ENCODE measurements around the gene RASA4. TPM values are rescaled to one million over a fixed set of nuclear protein-coding genes. Genes with fewer than 3 reads are reported as not detected.
"Not testable (repeated sequence)": the region's sequence is repeated elsewhere in the genome, so short reads cannot be mapped to it uniquely, and the experiment has no call there.

RASA4 gene
- total RNA-seq, 2 donors from 2014 or later = 42.8 to 82.3 TPM

DNA sequence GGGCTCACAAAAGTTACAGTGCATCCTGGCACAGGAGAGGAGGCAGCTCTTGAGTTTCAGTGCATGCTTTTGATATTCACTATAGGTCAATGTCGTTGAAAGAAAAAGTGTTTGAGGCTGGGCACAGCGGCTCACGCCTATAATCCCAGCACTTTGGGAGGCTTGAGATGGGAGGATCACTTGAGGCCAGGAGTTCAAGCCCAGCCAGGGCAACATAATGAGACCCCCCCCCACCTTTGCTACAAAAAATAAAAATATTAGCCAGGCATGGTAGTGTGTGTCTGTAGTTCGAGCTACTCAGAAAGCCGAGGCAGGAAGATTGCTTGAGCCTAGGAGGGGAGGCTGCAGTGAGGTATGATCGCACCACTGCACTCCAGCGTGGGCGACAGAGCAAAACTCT lies 1.6 kb upstream of the RASA4 start:
- not testable (repeated sequence) for H3K27me3 ChIP-seq (replicated peaks; ENCODE audit: insufficient read depth); H3K4me1 ChIP-seq (ENCODE audit: control insufficient read depth in 1 of 2, low read depth in 2 of 2); ATAC-seq (ENCODE audit: insufficient number of reproducible peaks, low FRiP score, low read depth); DNase-seq (ENCODE audit: low spot score); H3K36me3 ChIP-seq; H3K4me3 ChIP-seq; H3K9me3 ChIP-seq; H3K27ac ChIP-seq

DNA sequence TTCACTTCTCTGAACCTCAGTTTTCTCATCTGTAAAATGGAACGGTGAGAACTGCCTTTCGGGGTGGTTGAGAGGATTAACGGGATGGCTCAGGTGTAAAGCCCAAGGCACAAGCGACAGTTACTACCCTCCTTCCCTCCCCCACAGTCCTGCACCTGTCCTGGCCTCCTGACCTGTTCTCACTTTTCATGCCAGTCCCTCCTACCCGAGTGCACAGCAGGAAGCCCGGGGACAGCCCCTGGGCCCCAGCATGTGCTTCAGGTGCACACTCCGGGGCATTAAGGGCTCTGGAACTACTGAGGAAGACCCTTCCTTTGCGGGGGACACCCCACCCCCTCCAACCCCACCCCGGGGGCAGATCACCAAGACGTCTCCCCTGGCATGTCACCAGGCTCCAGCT lies 626 bp downstream of the RASA4 start:
- not testable (repeated sequence) for DNase-seq (ENCODE audit: low spot score)

DNA sequence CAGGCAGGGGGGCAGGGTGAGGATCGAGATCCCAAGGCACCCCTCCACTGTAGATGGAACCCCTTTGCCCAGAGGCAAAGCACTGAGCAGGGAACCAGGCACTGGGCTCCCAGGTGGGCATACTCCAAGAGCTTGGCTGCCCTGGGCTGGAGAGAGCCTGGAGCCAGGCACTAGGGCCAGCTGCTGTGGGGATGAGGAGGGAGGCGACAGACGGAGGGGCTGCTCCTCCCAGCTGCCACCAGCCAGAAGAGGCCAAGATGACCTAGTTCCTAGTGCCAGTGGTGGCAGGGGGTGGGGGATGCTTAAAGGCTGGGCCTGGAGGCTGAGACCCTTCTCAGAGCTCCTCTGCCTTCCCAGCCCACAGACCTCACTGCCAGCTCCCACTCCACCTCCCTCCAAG lies 1.7 kb downstream of the RASA4 start:
- not testable (repeated sequence) for H3K4me1 ChIP-seq (ENCODE audit: control insufficient read depth in 1 of 2, low read depth in 2 of 2); H3K4me3 ChIP-seq; H3K9me3 ChIP-seq; H3K27me3 ChIP-seq (replicated peaks; ENCODE audit: insufficient read depth); ATAC-seq (ENCODE audit: insufficient number of reproducible peaks, low FRiP score, low read depth); H3K27ac ChIP-seq; H3K36me3 ChIP-seq; DNase-seq (ENCODE audit: low spot score)

More for the DNA sequence above, 626 bp downstream of the RASA4 start:
- H3K27me3 ChIP-seq (replicated peaks; ENCODE audit: insufficient read depth); H3K4me1 ChIP-seq (ENCODE audit: control insufficient read depth in 1 of 2, low read depth in 2 of 2); H3K36me3 ChIP-seq; ATAC-seq (ENCODE audit: insufficient number of reproducible peaks, low FRiP score, low read depth); H3K9me3 ChIP-seq; H3K27ac ChIP-seq; H3K4me3 ChIP-seq: not testable (repeated sequence)

DNA sequence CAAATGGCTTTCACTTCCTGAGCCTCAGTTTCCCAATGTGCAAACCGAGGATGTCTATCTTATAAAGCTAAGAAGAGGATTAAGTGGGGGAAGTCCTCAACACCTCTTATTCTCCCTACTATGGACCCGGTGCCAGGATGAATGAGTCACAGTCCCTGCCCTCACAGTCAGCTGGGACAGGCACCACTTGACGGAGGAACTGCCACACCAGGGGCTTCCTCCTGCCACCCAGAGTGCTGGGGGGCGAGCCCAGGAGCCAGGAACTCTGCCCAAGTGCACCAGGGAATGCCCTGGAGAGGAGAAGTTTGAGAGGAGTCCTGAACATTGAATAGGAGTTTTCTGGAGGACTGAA lies 2.2 kb downstream of the RASA4 start:
- not testable (repeated sequence) for H3K36me3 ChIP-seq; H3K9me3 ChIP-seq; H3K4me1 ChIP-seq (ENCODE audit: control insufficient read depth in 1 of 2, low read depth in 2 of 2); H3K27me3 ChIP-seq (replicated peaks; ENCODE audit: insufficient read depth); DNase-seq (ENCODE audit: low spot score); H3K4me3 ChIP-seq; H3K27ac ChIP-seq
- ATAC-seq (ENCODE audit: insufficient number of reproducible peaks, low FRiP score, low read depth) = peak; percentile 29

DNA sequence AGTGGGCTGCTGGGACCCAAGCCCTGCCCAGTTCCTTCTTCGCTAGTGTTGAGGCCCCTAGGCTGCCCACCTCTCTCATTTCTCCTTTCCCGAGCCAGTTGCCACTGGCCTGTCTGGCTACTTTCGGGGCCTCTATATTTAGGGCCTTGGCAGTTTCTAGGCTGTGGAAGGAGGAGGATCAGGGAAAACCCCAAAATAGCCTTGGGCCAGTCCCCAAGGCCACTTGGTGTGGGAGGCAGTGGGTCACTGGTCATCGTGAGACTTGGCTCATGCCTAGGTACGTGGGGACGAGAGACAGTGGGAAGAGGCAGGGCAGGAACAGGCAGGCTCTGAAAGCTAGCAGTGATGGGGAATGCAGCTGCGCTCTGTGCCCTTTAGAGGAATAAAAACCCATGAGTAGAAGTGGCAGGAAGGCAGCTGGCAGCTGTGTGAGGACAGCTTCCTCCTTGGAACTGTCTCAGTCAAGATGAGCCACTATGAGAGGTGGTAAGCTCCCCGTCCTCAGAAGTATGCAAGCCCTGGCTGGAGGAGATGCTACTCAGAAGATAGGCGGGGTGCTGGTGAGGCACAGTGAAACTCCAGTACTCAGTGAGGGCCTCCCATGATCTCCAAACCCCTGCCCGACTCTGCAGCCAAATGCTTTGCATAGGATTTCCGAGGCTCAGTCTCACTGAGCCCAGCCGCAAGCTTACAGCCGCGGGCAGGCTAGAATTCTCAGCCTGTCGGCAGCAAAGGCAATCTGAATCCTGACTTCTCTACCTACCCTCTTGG lies 2.8 kb downstream of the RASA4 start:
- ATAC-seq (ENCODE audit: insufficient number of reproducible peaks, low FRiP score, low read depth); H3K9me3 ChIP-seq; H3K4me1 ChIP-seq (ENCODE audit: control insufficient read depth in 1 of 2, low read depth in 2 of 2); DNase-seq (ENCODE audit: low spot score); H3K36me3 ChIP-seq; H3K27me3 ChIP-seq (replicated peaks; ENCODE audit: insufficient read depth); H3K4me3 ChIP-seq: not testable (repeated sequence)
- peak overlapping the region in 1 of 2 donors; percentile 47 for H3K27ac ChIP-seq

DNA sequence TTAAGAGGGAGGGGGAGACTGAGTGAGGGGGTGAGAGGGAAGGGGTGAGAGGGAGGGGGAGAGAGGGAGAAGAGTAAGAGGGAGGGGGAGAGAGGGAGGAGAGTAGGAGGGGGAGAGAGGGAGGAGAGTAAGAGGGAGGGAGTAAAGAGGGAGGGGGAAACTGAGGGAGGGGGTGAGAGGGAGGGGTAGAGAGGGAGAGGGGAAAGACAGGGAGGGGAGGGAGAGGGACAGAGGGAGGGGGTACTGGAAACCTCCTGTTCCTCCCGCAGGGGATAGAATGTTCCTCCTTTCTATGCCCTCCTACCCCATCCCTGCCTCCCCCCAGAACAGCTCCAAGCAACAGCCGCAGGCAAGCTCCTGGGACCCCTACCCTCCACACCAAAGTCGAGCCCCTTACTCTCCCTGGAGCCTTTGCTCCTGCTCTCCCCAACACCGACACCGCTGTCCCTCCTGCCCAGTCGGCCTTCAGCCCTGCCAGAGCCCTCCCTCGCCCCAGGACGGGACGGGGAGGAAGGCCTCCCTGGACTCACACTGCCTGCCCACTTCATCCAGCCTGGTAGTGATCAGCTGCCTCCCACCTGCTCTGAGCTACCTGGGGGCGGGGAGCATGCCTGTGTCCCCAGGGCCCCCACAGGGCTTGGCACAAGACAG lies 4.8 kb downstream of the RASA4 start:
- H3K4me1 ChIP-seq (ENCODE audit: control insufficient read depth in 1 of 2, low read depth in 2 of 2); H3K36me3 ChIP-seq; H3K27me3 ChIP-seq (replicated peaks; ENCODE audit: insufficient read depth); DNase-seq (ENCODE audit: low spot score); H3K9me3 ChIP-seq; ATAC-seq (ENCODE audit: insufficient number of reproducible peaks, low FRiP score, low read depth): not testable (repeated sequence)
- peak overlapping the region; percentile 52 for H3K4me3 ChIP-seq
- peak overlapping the region; percentile 50 to 57 for H3K27ac ChIP-seq

DNA sequence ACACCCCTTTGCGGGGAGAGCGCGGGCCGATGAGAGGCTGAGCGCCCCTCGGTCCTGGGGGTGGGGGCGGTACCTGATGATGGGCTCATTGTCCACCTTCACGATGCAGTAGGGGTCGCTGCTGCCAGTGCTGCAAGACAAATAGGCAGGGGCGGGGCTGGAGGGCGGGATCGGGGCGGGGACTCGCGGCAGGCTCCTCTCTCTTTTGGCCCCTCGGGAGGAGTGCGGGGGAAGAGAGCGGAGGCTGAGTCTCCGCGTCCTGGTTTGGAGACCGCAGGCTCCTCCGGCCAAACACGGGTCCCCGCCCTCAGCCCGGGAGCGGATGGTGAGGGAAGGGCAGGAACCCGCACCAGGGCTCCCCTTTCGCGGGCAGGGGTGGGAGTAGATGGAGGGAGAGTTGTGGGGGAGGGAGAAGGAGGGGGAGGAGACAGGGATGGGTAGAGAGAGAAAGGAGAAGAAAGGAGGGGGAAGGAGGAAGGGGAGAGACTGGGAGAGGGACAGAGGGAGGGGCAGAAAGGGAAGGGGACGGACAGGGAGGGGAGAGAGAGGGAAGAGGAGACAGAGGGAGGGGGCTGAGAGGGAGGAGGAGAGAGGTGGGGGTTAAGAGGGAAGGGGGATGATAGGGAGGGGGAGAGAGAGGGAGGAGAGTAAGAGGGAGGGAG lies 5.4 kb downstream of the RASA4 start:
- not testable (repeated sequence) for H3K36me3 ChIP-seq; DNase-seq (ENCODE audit: low spot score); H3K9me3 ChIP-seq; H3K4me1 ChIP-seq (ENCODE audit: control insufficient read depth in 1 of 2, low read depth in 2 of 2); H3K27ac ChIP-seq; H3K27me3 ChIP-seq (replicated peaks; ENCODE audit: insufficient read depth); H3K4me3 ChIP-seq
- peak; percentile 13 for ATAC-seq (ENCODE audit: insufficient number of reproducible peaks, low FRiP score, low read depth)

DNA sequence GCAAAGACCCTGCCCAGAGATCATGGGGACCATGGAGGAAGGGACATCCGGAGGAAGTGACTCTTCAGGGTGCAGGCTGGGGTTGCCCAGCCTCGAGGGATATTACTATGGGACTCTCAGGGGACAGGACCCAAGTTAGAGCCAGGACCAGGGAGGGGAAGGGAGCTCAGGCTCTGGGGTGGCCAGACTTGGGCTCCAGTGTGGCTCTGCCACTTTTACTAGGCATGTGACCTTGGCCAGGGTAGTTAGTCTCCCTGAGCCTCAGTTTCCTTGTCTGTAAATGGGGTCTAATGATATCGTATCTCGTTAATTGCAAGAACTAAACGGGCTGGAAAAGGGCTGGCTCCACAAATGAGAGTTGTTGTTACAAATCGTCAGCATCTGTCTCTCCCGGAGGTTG lies 6.1 kb downstream of the RASA4 start:
- DNase-seq (ENCODE audit: low spot score); H3K36me3 ChIP-seq; ATAC-seq (ENCODE audit: insufficient number of reproducible peaks, low FRiP score, low read depth); H3K4me3 ChIP-seq; H3K27ac ChIP-seq; H3K27me3 ChIP-seq (replicated peaks; ENCODE audit: insufficient read depth); H3K4me1 ChIP-seq (ENCODE audit: control insufficient read depth in 1 of 2, low read depth in 2 of 2); H3K9me3 ChIP-seq: not testable (repeated sequence)

DNA sequence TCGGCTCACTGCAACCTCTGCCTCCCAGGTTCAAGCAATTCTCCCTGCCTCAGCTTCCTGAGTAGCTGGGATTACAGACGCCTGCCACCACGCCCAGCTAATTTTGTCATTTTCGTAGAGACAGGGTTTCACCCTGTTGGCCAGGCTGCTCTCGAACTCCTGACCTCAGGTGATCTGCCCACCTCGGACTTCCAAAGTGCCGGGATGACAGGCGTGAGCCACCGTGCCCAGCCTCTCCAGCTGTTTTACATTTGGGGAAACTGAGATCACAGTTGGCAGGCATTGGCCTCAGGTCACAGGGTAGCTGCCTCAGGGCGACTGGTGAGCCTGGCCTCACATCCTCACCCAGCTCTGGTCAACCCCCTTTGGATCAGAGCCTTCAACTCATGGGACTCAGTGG lies 6.8 kb downstream of the RASA4 start:
- ATAC-seq (ENCODE audit: insufficient number of reproducible peaks, low FRiP score, low read depth); H3K27me3 ChIP-seq (replicated peaks; ENCODE audit: insufficient read depth); H3K36me3 ChIP-seq; H3K27ac ChIP-seq; DNase-seq (ENCODE audit: low spot score); H3K9me3 ChIP-seq; H3K4me1 ChIP-seq (ENCODE audit: control insufficient read depth in 1 of 2, low read depth in 2 of 2); H3K4me3 ChIP-seq: not testable (repeated sequence)

DNA sequence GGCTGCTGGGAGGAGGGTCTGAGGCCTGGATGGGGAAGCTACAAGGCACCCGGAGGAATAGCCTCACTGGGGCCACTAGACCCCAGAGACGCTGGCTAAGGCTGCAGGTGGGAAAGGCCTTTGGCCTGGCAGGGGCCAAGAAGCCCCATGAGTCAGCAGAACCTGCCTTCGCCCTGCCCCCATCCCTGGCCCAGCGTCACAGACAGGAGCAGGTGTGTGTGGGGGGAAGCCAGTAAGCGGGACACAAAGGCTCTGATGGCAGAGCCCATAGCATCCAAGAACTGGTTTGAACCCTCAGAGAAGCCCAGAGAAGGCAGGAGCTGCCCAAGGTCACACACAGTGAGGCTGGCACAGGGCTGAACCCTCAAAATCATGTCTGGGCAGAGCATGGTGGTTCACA lies 9.7 kb downstream of the RASA4 start:
- not testable (repeated sequence) for H3K27me3 ChIP-seq (replicated peaks; ENCODE audit: insufficient read depth); ATAC-seq (ENCODE audit: insufficient number of reproducible peaks, low FRiP score, low read depth); H3K4me3 ChIP-seq; H3K36me3 ChIP-seq; H3K4me1 ChIP-seq (ENCODE audit: control insufficient read depth in 1 of 2, low read depth in 2 of 2); H3K9me3 ChIP-seq; DNase-seq (ENCODE audit: low spot score); H3K27ac ChIP-seq

DNA sequence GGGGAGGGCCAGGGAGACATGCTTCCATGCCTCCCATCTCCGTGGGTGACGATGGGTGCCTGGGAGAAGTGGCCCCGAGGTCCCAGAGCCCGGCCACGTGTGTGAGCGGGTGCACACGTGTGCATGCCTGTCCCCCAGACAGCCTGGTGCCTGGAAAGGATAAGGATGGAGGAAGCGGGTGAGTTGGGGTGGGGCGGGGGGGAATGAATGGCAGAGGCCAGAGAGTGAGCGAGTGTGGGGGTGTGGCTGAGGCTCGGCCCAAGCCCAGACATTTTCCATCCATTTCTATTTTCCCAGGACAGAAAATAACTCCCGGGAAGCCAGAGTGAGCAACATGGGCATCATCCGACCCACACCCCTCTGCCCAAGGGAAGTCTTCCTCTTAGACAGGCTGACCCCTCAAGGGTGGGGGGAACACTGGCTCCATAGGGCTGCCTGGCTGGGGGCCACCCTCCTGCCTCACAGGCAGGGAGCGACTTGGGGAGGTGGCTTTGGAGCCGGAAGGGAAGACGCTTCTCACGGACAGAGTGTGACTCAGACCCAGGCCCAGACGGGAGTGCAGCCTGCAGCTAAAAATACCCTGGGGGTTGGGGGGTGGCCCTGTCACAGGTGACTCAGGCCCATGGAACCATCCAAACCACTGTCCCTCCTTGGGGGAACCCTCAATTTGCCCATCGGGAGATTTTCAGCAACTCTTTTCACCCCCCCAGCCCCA lies 12.0 kb downstream of the RASA4 start:
- H3K36me3 ChIP-seq; H3K27ac ChIP-seq; H3K4me1 ChIP-seq (ENCODE audit: control insufficient read depth in 1 of 2, low read depth in 2 of 2); H3K4me3 ChIP-seq; H3K27me3 ChIP-seq (replicated peaks; ENCODE audit: insufficient read depth); DNase-seq (ENCODE audit: low spot score); H3K9me3 ChIP-seq: not testable (repeated sequence)
- peak; percentile 76 for ATAC-seq (ENCODE audit: insufficient number of reproducible peaks, low FRiP score, low read depth)

DNA sequence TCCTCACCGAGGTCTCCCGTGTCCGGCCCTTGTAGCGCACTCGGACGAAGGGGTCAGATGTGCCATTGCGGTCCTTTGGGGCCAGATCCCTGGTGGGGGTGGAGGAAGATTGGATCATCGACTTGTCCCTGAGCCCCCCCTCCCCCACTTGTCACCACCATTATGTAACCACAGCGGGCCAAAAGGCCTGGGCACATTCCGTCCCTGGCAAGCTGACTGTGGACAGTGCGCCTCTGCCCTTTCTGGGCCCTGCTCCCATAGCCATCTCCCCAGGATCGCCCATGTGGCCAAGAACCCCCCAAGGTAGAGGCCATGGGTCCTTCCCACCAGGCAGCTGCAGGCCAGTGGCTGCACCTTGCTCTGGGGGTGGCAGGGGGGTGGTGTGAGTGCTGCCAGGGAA lies 14.2 kb downstream of the RASA4 start:
- ATAC-seq (ENCODE audit: insufficient number of reproducible peaks, low FRiP score, low read depth); H3K27ac ChIP-seq; H3K36me3 ChIP-seq: not testable (repeated sequence)

More for the DNA sequence above, 14.2 kb downstream of the RASA4 start:
- DNase-seq (ENCODE audit: low spot score); H3K4me3 ChIP-seq; H3K4me1 ChIP-seq (ENCODE audit: control insufficient read depth in 1 of 2, low read depth in 2 of 2); H3K9me3 ChIP-seq; H3K27me3 ChIP-seq (replicated peaks; ENCODE audit: insufficient read depth): not testable (repeated sequence)

Data from thoracic aorta (tissue), 2 donors.